GM19397 (cell line): ENCODE results near the gene GALNT9.
"Not testable (repeated sequence)": the region's sequence is repeated elsewhere in the genome, so short reads cannot be mapped to it uniquely, and the experiment has no call there.

Source experiments
- ATAC-seq: cut with Tn5 transposase; IDR thresholded peaks from one replicate; pipeline ENCODE4 v1.9.1; 2021; ENCODE audit warnings: mild to moderate bottlenecking, moderate library complexity; ENCODE audit not compliant: unreplicated experiment

The GALNT9 gene

GRCh38 chr12:132329036-132329719, at the start of gene GALNT9:
GALNT9 (minus strand) TSS chr12:132329589; CDS start chr12:132329203, 386 bp downstream.
- ATAC-seq = no peak

GRCh38 chr12:132379057-132379456, 49.7 kb upstream of the GALNT9 start:
- ATAC-seq = not testable (repeated sequence)

GRCh38 chr12:132377147-132377546, 47.8 kb upstream of the GALNT9 start:
- ATAC-seq = no peak

- no peak for ATAC-seq
These were observed 47.1 kb upstream of the GALNT9 start for GRCh38 chr12:132376464-132376830.

GRCh38 chr12:132375747-132376463, 46.5 kb upstream of the GALNT9 start:
- no peak for ATAC-seq

- no peak for ATAC-seq
These were observed 45.4 kb upstream of the GALNT9 start for GRCh38 chr12:132374612-132375445.

- ATAC-seq = no peak
These were observed 44.7 kb upstream of the GALNT9 start for GRCh38 chr12:132373901-132374611.

GRCh38 chr12:132367852-132368251, 38.5 kb upstream of the GALNT9 start:
- no peak for ATAC-seq

- no peak for ATAC-seq
These were observed 37.9 kb upstream of the GALNT9 start for GRCh38 chr12:132367071-132367851.

- no peak for ATAC-seq
These were observed 37.0 kb upstream of the GALNT9 start for GRCh38 chr12:132366341-132366861.

- ATAC-seq = no peak
These were observed 35.8 kb upstream of the GALNT9 start for GRCh38 chr12:132365226-132365625.

GRCh38 chr12:132364348-132364902, 35.0 kb upstream of the GALNT9 start:
- ATAC-seq = no peak

GRCh38 chr12:132363661-132364347, 34.4 kb upstream of the GALNT9 start:
- no peak for ATAC-seq

GRCh38 chr12:132362996-132363660, 33.7 kb upstream of the GALNT9 start:
- ATAC-seq = no peak

- no peak for ATAC-seq
These were observed 31.8 kb upstream of the GALNT9 start for GRCh38 chr12:132360906-132361777.

- ATAC-seq = no peak
These were observed 31.0 kb upstream of the GALNT9 start for GRCh38 chr12:132360410-132360809.

GRCh38 chr12:132359971-132360370, 30.6 kb upstream of the GALNT9 start:
- no peak for ATAC-seq

GRCh38 chr12:132359551-132359950, 30.2 kb upstream of the GALNT9 start:
- ATAC-seq = no peak
